HepG2 (cell line): ENCODE measurements around the gene PPP1R1B. TPM values are rescaled to one million over a fixed set of nuclear protein-coding genes. Genes with fewer than 3 reads are reported as not detected.

ENCODE experiments used
- CAMTA2 ChIP-seq: sonication (generic); formaldehyde crosslinking; IDR thresholded peaks from 2 replicates; pipeline ENCODE4 v1.4.0; 2020; ENCODE audit warnings: mild to moderate bottlenecking, missing genetic modification reagents, borderline replicate concordance
- CHD2 ChIP-seq: IDR thresholded peaks from 2 replicates; pipeline ENCODE4 v1.6.1; 2011; ENCODE audit warnings: low read depth, low read length, improper control_type of control experiment
- DNMT1 ChIP-seq: sonication (generic); formaldehyde crosslinking; IDR thresholded peaks from 2 replicates; pipeline ENCODE4 v1.5.1; 2020; ENCODE audit warnings: mild to moderate bottlenecking, missing genetic modification reagents
- EP300 ChIP-seq, 3 experiments: sonication (generic) in 1 of 3; formaldehyde crosslinking in 1 of 3; IDR thresholded peaks; 2 replicates each; pipeline versions ENCODE4 v1.5.1 to v1.6.1; 2011 to 2020; ENCODE audit warnings: low read depth in 2 of 3, low read length in 2 of 3, borderline replicate concordance in 1 of 3, improper control_type of control experiment in 1 of 3, mild to moderate bottlenecking in 1 of 3, missing genetic modification reagents in 1 of 3, moderate library complexity in 1 of 3
- GATAD2A ChIP-seq: IDR thresholded peaks from 2 replicates; pipeline ENCODE4 v1.6.1; 2016
- GLI4 ChIP-seq: sonication (generic); formaldehyde crosslinking; IDR thresholded peaks from 2 replicates; pipeline ENCODE4 v1.5.1; 2020; ENCODE audit warnings: missing genetic modification reagents, mild to moderate bottlenecking, moderate library complexity, borderline replicate concordance
- HOXA7 ChIP-seq: sonication (generic); formaldehyde crosslinking; IDR thresholded peaks from 2 replicates; pipeline ENCODE4 v1.8.1; 2022; ENCODE audit warnings: mild to moderate bottlenecking, missing genetic modification reagents, moderate library complexity
- KLF9 ChIP-seq: IDR thresholded peaks from 2 replicates; pipeline ENCODE4 v1.6.1; 2016; ENCODE audit warnings: low read depth
- LCORL ChIP-seq, 2 experiments: fragments of 450-650 bp in 1 of 2; sonication (generic) in 1 of 2; formaldehyde crosslinking in 1 of 2; IDR thresholded peaks; 2 replicates each; pipeline versions ENCODE4 v1.5.0 to v1.6.1; 2017 to 2020; ENCODE audit warnings: antibody characterized with exemption in 1 of 2, missing genetic modification reagents in 1 of 2
- MED13 ChIP-seq: sonication (generic); formaldehyde crosslinking; IDR thresholded peaks from 2 replicates; pipeline ENCODE4 v1.5.0; 2020; ENCODE audit warnings: missing genetic modification reagents
- POLR2AphosphoS2 ChIP-seq: IDR thresholded peaks from 2 replicates; pipeline ENCODE4 v1.6.1; 2011; ENCODE audit warnings: low read depth, low read length, improper control_type of control experiment
- PTBP1 ChIP-seq: fragments of 200-400 bp; formaldehyde crosslinking; IDR thresholded peaks from 2 replicates; pipeline ENCODE4 v1.6.1; 2018; ENCODE audit warnings: low read length, low read depth; ENCODE audit not compliant: poor library complexity, severe bottlenecking
- RNF2 ChIP-seq: fragments of 450-650 bp; conservative IDR thresholded peaks from 2 replicates; pipeline ENCODE4 v1.6.1; 2016; ENCODE audit warnings: low read depth
- ZNF296 ChIP-seq: sonication (generic); formaldehyde crosslinking; conservative IDR thresholded peaks from 2 replicates; pipeline ENCODE4 v1.5.0; 2020; ENCODE audit warnings: mild to moderate bottlenecking, missing genetic modification reagents
- ZNF432 ChIP-seq: sonication (generic); formaldehyde crosslinking; IDR thresholded peaks from 2 replicates; pipeline ENCODE4 v1.5.0; 2020; ENCODE audit warnings: missing genetic modification reagents, mild to moderate bottlenecking, borderline replicate concordance
- polyA plus RNA-seq, 8 experiments: library from polyadenylated mRNA; depleted of rRNA in 3 of 8; stranded (reverse) in 7 of 8; unstranded in 1 of 8; fragments of >200 nt; fragmentation: Illumina TruSeq in 4 of 8; extraction: Trizol in 4 of 8; gene quantifications; 2 replicates each; pipeline versions ENCODE4 v1.2.1 to v1.2.3, GENCODE V29; 2011 to 2016; ENCODE audit warnings: low read depth in 4 of 8, missing spikeins in 1 of 8, mixed read lengths in 1 of 8; ENCODE audit not compliant: insufficient read depth in 1 of 8
- total RNA-seq, 5 experiments: library from RNA; depleted of rRNA; stranded (reverse); fragments of >200 nt; fragmentation: Illumina TruSeq; extraction: Trizol; gene quantifications; 2 replicates each; pipeline ENCODE4 v1.2.3, GENCODE V29; 2016; ENCODE audit warnings: low read depth in 1 of 5
- TF ChIP-seq, protein P1 (sequence below): IDR thresholded peaks from 2 replicates; pipeline ENCODE4 v1.6.1; 2018; ENCODE audit warnings: missing genetic modification reagents, mild to moderate bottlenecking, missing compliant biosample characterization
- TF ChIP-seq, protein P2 (sequence below): sonication (generic); formaldehyde crosslinking; conservative IDR thresholded peaks from 2 replicates; pipeline ENCODE4 v1.4.0; 2020; ENCODE audit warnings: missing genetic modification reagents
- TF ChIP-seq, protein P3 (sequence below): IDR thresholded peaks from 2 replicates; pipeline ENCODE4 v1.6.1; 2016; ENCODE audit warnings: low read depth
- TF ChIP-seq, protein P4 (sequence below): sonication (generic); formaldehyde crosslinking; IDR thresholded peaks from 2 replicates; pipeline ENCODE4 v1.5.1; 2020; ENCODE audit warnings: mild to moderate bottlenecking, missing genetic modification reagents

The PPP1R1B gene
- total and polyA plus RNA-seq, 2 of the 13 experiments (the other 11 are each of a cell fraction or from before 2014, with no cell fraction given): 0.08 TPM; not detected in 1

DNA sequence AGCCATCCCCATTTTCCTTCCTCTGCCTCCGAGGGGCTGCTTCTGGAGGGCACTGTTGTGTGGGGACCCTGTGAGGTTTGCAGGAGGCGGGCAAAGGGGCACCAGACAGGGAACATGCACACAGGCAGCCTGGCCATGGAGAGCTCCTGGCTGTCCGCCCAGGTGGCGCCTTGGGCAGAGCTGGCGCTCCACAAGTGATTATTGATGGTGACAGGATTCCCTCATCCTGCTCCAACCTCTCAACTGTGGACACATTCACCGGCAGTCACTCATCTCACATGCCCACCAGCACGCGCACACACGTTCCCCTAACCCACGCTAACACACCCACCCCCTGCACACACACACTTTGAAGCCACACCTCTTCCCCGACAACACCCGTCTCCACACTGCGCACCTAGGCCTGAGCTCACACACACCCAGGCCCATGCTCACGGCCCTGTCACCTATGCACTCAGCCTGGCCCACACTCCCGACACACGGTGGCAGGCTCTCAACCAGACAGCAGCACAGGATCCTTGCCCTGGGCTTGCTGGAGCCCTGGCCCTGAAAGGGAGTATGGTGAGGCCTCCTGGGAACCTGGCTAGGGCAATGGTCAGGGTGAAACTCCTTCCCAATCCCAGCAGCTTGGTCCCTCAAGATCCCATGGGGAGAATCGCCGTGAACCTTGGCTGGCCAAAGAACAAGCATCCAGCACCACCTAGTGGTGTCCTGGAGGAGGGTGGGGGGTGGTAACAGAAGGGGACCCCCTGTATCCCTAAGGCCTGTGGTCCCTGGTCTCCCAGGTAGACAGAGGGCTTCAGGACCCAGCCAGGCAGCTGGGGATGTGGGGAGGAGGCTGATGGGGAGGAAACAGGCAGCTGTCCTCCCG lies 45.1 kb downstream of the PPP1R1B start (continued):
- TF ChIP-seq, protein P1, sequence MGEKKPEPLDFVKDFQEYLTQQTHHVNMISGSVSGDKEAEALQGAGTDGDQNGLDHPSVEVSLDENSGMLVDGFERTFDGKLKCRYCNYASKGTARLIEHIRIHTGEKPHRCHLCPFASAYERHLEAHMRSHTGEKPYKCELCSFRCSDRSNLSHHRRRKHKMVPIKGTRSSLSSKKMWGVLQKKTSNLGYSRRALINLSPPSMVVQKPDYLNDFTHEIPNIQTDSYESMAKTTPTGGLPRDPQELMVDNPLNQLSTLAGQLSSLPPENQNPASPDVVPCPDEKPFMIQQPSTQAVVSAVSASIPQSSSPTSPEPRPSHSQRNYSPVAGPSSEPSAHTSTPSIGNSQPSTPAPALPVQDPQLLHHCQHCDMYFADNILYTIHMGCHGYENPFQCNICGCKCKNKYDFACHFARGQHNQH (CRISPR knock-in tag): peak; percentile 47; the same call in 1 of the 2 replicates
- TF ChIP-seq ZNF432 (no peak), RNF2 (peak; percentile 66), CHD2 (no peak), GLI4 (peak; percentile 95; the same call in 1 of the 2 replicates), PTBP1 (no peak), POLR2AphosphoS2 (no peak), EP300 (IDR thresholded peaks at IDR 0.05; ENCODE audit: low read depth in 2 of 2, low read length in 2 of 2) (no peak), EP300 (CRISPR knock-in tag; IDR thresholded peaks at IDR 0.05; ENCODE audit: borderline replicate concordance) (0 out of 2 replicates have a peak, but pooled peaks have one; percentile 16), MED13 (CRISPR knock-in tag) (no peak), LCORL (IDR thresholded peaks at IDR 0.05) (no peak), LCORL (CRISPR knock-in tag; IDR thresholded peaks at IDR 0.05) (peak; percentile 86), DNMT1 (no peak), GATAD2A (CRISPR knock-in tag) (peak; percentile 57), CAMTA2 (CRISPR knock-in tag) (no peak), HOXA7 (no peak), ZNF296 (CRISPR knock-in tag) (no peak), KLF9 (CRISPR knock-in tag) (no peak)
- TF ChIP-seq, protein P2, sequence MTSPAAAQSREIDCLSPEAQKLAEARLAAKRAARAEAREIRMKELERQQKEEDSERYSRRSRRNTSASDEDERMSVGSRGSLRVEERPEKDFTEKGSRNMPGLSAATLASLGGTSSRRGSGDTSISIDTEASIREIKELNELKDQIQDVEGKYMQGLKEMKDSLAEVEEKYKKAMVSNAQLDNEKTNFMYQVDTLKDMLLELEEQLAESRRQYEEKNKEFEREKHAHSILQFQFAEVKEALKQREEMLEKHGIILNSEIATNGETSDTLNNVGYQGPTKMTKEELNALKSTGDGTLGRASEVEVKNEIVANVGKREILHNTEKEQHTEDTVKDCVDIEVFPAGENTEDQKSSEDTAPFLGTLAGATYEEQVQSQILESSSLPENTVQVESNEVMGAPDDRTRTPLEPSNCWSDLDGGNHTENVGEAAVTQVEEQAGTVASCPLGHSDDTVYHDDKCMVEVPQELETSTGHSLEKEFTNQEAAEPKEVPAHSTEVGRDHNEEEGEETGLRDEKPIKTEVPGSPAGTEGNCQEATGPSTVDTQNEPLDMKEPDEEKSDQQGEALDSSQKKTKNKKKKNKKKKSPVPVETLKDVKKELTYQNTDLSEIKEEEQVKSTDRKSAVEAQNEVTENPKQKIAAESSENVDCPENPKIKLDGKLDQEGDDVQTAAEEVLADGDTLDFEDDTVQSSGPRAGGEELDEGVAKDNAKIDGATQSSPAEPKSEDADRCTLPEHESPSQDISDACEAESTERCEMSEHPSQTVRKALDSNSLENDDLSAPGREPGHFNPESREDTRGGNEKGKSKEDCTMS: no peak
- TF ChIP-seq, protein P3, sequence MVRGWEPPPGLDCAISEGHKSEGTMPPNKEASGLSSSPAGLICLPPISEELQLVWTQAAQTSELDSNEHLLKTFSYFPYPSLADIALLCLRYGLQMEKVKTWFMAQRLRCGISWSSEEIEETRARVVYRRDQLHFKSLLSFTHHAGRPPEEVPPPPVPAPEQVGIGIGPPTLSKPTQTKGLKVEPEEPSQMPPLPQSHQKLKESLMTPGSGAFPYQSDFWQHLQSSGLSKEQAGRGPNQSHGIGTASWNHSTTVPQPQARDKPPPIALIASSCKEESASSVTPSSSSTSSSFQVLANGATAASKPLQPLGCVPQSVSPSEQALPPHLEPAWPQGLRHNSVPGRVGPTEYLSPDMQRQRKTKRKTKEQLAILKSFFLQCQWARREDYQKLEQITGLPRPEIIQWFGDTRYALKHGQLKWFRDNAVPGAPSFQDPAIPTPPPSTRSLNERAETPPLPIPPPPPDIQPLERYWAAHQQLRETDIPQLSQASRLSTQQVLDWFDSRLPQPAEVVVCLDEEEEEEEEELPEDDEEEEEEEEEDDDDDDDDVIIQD (CRISPR knock-in tag): no peak
- TF ChIP-seq, protein P4, sequence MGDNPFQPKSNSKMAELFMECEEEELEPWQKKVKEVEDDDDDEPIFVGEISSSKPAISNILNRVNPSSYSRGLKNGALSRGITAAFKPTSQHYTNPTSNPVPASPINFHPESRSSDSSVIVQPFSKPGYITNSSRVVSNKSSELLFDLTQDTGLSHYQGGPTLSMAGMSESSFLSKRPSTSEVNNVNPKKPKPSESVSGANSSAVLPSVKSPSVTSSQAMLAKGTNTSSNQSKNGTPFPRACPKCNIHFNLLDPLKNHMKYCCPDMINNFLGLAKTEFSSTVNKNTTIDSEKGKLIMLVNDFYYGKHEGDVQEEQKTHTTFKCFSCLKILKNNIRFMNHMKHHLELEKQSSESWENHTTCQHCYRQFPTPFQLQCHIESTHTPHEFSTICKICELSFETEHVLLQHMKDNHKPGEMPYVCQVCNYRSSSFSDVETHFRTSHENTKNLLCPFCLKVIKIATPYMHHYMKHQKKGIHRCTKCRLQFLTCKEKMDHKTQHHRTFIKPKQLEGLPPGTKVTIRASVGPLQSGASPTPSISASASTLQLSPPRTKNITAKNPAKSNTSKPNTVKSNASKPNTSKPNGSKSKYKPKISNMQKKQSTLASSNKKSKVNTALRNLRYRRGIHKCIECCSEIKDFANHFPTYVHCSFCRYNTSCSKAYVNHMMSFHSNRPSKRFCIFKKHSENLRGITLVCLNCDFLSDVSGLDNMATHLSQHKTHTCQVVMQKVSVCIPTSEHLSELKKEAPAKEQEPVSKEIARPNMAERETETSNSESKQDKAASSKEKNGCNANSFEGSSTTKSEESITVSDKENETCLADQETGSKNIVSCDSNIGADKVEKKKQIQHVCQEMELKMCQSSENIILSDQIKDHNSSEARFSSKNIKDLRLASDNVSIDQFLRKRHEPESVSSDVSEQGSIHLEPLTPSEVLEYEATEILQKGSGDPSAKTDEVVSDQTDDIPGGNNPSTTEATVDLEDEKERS (CRISPR knock-in tag): no peak
